Measurements from ENCODE around the gene BAIAP2.

- no peak for TF ChIP-seq EZH2 (IDR thresholded peaks at IDR 0.05; ENCODE audit: borderline replicate concordance, insufficient read depth, low read length, poor library complexity, severe bottlenecking)
- no peak for TF ChIP-seq TAF1 (IDR thresholded peaks at IDR 0.05; ENCODE audit: low read depth)
- TF ChIP-seq, protein P1, sequence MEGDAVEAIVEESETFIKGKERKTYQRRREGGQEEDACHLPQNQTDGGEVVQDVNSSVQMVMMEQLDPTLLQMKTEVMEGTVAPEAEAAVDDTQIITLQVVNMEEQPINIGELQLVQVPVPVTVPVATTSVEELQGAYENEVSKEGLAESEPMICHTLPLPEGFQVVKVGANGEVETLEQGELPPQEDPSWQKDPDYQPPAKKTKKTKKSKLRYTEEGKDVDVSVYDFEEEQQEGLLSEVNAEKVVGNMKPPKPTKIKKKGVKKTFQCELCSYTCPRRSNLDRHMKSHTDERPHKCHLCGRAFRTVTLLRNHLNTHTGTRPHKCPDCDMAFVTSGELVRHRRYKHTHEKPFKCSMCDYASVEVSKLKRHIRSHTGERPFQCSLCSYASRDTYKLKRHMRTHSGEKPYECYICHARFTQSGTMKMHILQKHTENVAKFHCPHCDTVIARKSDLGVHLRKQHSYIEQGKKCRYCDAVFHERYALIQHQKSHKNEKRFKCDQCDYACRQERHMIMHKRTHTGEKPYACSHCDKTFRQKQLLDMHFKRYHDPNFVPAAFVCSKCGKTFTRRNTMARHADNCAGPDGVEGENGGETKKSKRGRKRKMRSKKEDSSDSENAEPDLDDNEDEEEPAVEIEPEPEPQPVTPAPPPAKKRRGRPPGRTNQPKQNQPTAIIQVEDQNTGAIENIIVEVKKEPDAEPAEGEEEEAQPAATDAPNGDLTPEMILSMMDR (IDR thresholded peaks at IDR 0.05; ENCODE audit: poor library complexity, severe bottlenecking): no peak
- no peak for TF ChIP-seq POLR2AphosphoS5 (IDR thresholded peaks at IDR 0.05)
- TF ChIP-seq RAD21 (conservative IDR thresholded peaks at IDR 0.05): no peak
- TF ChIP-seq, protein P2, sequence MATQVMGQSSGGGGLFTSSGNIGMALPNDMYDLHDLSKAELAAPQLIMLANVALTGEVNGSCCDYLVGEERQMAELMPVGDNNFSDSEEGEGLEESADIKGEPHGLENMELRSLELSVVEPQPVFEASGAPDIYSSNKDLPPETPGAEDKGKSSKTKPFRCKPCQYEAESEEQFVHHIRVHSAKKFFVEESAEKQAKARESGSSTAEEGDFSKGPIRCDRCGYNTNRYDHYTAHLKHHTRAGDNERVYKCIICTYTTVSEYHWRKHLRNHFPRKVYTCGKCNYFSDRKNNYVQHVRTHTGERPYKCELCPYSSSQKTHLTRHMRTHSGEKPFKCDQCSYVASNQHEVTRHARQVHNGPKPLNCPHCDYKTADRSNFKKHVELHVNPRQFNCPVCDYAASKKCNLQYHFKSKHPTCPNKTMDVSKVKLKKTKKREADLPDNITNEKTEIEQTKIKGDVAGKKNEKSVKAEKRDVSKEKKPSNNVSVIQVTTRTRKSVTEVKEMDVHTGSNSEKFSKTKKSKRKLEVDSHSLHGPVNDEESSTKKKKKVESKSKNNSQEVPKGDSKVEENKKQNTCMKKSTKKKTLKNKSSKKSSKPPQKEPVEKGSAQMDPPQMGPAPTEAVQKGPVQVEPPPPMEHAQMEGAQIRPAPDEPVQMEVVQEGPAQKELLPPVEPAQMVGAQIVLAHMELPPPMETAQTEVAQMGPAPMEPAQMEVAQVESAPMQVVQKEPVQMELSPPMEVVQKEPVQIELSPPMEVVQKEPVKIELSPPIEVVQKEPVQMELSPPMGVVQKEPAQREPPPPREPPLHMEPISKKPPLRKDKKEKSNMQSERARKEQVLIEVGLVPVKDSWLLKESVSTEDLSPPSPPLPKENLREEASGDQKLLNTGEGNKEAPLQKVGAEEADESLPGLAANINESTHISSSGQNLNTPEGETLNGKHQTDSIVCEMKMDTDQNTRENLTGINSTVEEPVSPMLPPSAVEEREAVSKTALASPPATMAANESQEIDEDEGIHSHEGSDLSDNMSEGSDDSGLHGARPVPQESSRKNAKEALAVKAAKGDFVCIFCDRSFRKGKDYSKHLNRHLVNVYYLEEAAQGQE (IDR thresholded peaks at IDR 0.05; ENCODE audit: borderline replicate concordance): no peak
- TF ChIP-seq EP300 (conservative IDR thresholded peaks at IDR 0.05; ENCODE audit: poor library complexity, severe bottlenecking): no peak
- no peak for TF ChIP-seq MXI1 (conservative IDR thresholded peaks at IDR 0.05; ENCODE audit: poor library complexity, severe bottlenecking)
These were observed 103.1 kb downstream of the BAIAP2 start for GRCh38 chr17:81138083-81138482.
